ENCODE results near the gene DNAH17. TPM values are rescaled to one million over a fixed set of nuclear protein-coding genes. Genes with fewer than 3 reads are reported as not detected.

Gene DNAH17
- total RNA-seq, 1 experiment from 2014 or later: 0.13 TPM

DNA sequence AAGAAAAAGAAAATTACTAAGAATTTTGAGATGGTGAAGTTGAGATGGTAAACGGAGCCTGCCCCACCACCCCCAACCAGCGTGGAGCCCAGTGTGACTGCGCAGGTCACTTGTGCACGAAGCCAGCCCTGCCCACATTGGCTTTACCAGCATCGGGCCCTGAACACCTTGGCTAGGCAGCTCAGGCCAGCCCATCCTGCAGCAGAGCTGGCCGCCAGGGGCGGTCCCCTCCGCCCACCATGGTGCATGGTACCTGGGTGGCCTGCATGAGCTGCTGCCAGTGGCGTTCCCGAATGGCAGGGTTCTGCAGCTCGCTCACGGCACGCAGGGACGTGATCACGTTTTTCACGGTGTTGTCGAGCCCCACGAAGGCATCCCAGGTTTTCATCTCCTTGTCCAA, 62.7 kb downstream of the DNAH17 start:
- H4K8ac ChIP-seq (replicated peaks; ENCODE audit: insufficient read length, low read depth, low read length): no peak overlapping the region
- TF ChIP-seq, protein P1, sequence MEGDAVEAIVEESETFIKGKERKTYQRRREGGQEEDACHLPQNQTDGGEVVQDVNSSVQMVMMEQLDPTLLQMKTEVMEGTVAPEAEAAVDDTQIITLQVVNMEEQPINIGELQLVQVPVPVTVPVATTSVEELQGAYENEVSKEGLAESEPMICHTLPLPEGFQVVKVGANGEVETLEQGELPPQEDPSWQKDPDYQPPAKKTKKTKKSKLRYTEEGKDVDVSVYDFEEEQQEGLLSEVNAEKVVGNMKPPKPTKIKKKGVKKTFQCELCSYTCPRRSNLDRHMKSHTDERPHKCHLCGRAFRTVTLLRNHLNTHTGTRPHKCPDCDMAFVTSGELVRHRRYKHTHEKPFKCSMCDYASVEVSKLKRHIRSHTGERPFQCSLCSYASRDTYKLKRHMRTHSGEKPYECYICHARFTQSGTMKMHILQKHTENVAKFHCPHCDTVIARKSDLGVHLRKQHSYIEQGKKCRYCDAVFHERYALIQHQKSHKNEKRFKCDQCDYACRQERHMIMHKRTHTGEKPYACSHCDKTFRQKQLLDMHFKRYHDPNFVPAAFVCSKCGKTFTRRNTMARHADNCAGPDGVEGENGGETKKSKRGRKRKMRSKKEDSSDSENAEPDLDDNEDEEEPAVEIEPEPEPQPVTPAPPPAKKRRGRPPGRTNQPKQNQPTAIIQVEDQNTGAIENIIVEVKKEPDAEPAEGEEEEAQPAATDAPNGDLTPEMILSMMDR (conservative IDR thresholded peaks at IDR 0.05): no peak

More for the DNA sequence above, 62.7 kb downstream of the DNAH17 start:
- Mint-ChIP-seq H3K36me3 (ENCODE audit: insufficient read depth in 1 of 3, low read depth in 3 of 3) (no peaks in the 10 kb centered on the region), H3K4me1 (no peaks in the 10 kb centered on the region), H3K27ac (no peak overlapping the region), H3K27me3 (ENCODE audit: low read depth) (peaks cover 2% of the 10 kb centered on the region; the same call in 1 of the 2 replicates), H3K9me3 (peaks cover 0 to 2% of the 10 kb centered on the region in 2 experiments; a peak in 1 of 5 replicates), H3K4me3 (no peak overlapping the region)
- Histone ChIP-seq H3K9ac (ENCODE audit: extremely low read depth, insufficient read length, low read length) (no peak overlapping the region), H3K79me2 (ENCODE audit: insufficient read depth, low read length) (no peaks in the 10 kb centered on the region), H3K4ac (ENCODE audit: low read depth, low read length) (no peak overlapping the region), H4K5ac (ENCODE audit: insufficient read length, low read depth, low read length) (no peak overlapping the region), H3K56ac (ENCODE audit: insufficient read length, low read depth, low read length) (no peak overlapping the region), H2BK5ac (ENCODE audit: insufficient read length, low read length) (no peak overlapping the region), H4K91ac (ENCODE audit: insufficient read length, low read depth, low read length) (no peak overlapping the region), H3K4me2 (ENCODE audit: insufficient read depth, insufficient read length, low read length) (no peak overlapping the region), H2AFZ (ENCODE audit: low read length) (no peak overlapping the region), H3T11ph (ENCODE audit: low read length) (no peak overlapping the region), H3K27me3 (ENCODE audit: insufficient read depth, low read length) (no peaks in the 10 kb centered on the region), H2BK12ac (ENCODE audit: insufficient read length, low read depth, low read length) (no peak overlapping the region), H2BK15ac (ENCODE audit: low read depth, low read length) (no peak overlapping the region), H3K9me3 (ENCODE audit: control insufficient read depth, low read depth, low read length) (no peaks in the 10 kb centered on the region), H3K79me1 (ENCODE audit: insufficient read depth, low read depth, low read length, poor library complexity, severe bottlenecking) (no peaks in the 10 kb centered on the region), H3K23me2 (ENCODE audit: insufficient read length, low read depth, low read length, poor library complexity, severe bottlenecking) (no peaks in the 10 kb centered on the region), H4K20me1 (ENCODE audit: control insufficient read depth, insufficient read depth, insufficient read length) (no peaks in the 10 kb centered on the region), H3K27ac (ENCODE audit: insufficient read length, low read depth, low read length) (no peak overlapping the region), H3K18ac (ENCODE audit: insufficient read length, low read depth, low read length) (no peak overlapping the region), H2AK5ac (ENCODE audit: insufficient read length, low read length) (no peak overlapping the region), H2BK20ac (ENCODE audit: low read depth, low read length, poor library complexity, severe bottlenecking) (no peak overlapping the region), H2BK120ac (ENCODE audit: low read depth, low read length, poor library complexity, severe bottlenecking) (no peak overlapping the region), H3K4me1 (ENCODE audit: insufficient read depth, low read length) (no peaks in the 10 kb centered on the region), H3K14ac (ENCODE audit: insufficient read depth, low read length) (no peak overlapping the region), H3K23ac (ENCODE audit: insufficient read length, low read depth, low read length) (no peak overlapping the region)
- WGBS (ENCODE audit: extremely low coverage, insufficient read length, low lambda C conversion rate): no CpG with 5 or more reads among the region's 18 CpGs
- no peak for DNase-seq

Data from H9 (cell line).